HepG2 (cell line): ENCODE measurements around the gene ENDOD1. TPM values are rescaled to one million over a fixed set of nuclear protein-coding genes. Genes with fewer than 3 reads are reported as not detected.

Experiments used
- CHD4 ChIP-seq: fragments of 200-600 bp; sonication (generic); IDR thresholded peaks from 2 replicates; pipeline ENCODE4 v1.7.0; 2017; ENCODE audit warnings: mild to moderate bottlenecking, low read length, borderline replicate concordance
- DMAP1 ChIP-seq: IDR thresholded peaks from 2 replicates; pipeline ENCODE4 v1.6.1; 2016
- FOXM1 ChIP-seq: sonication (generic); formaldehyde crosslinking; IDR thresholded peaks from 2 replicates; pipeline ENCODE4 v1.5.0; 2020; ENCODE audit warnings: missing genetic modification reagents
- GZF1 ChIP-seq: sonication (generic); formaldehyde crosslinking; IDR thresholded peaks from 2 replicates; pipeline ENCODE4 v1.5.1; 2020; ENCODE audit warnings: mild to moderate bottlenecking, missing genetic modification reagents
- HIVEP1 ChIP-seq: sonication (generic); formaldehyde crosslinking; IDR thresholded peaks from 2 replicates; pipeline ENCODE4 v1.4.0; 2020; ENCODE audit warnings: mild to moderate bottlenecking, missing genetic modification reagents
- ISL2 ChIP-seq: sonication (generic); formaldehyde crosslinking; IDR thresholded peaks from 2 replicates; pipeline ENCODE4 v1.5.0; 2020; ENCODE audit warnings: missing genetic modification reagents
- KAT2B ChIP-seq: fragments of 150-350 bp; IDR thresholded peaks from 2 replicates; pipeline ENCODE4 v1.6.1; 2014; ENCODE audit warnings: low read depth, low read length, borderline replicate concordance
- MAFG ChIP-seq: sonication (generic); formaldehyde crosslinking; IDR thresholded peaks from 2 replicates; pipeline ENCODE4 v1.5.1; 2020; ENCODE audit warnings: mild to moderate bottlenecking, missing genetic modification reagents
- POLR2AphosphoS5 ChIP-seq: IDR thresholded peaks from 2 replicates; pipeline ENCODE4 v1.6.1; 2012; ENCODE audit warnings: low read depth, low read length
- SNRNP70 ChIP-seq: fragments of 200-400 bp; formaldehyde crosslinking; IDR thresholded peaks from 2 replicates; pipeline ENCODE4 v1.6.1; 2017; ENCODE audit warnings: mild to moderate bottlenecking, low read depth, low read length, moderate library complexity
- SPEN ChIP-seq: sonication (generic); formaldehyde crosslinking; IDR thresholded peaks from 2 replicates; pipeline ENCODE4 v1.5.1; 2020; ENCODE audit warnings: low read depth, mild to moderate bottlenecking, missing genetic modification reagents
- TEAD3 ChIP-seq: optimal IDR thresholded peaks from 2 replicates; pipeline ENCODE3; 2016; ENCODE audit warnings: borderline replicate concordance
- ZBTB21 ChIP-seq: sonication (generic); formaldehyde crosslinking; IDR thresholded peaks from 2 replicates; pipeline ENCODE4 v1.4.0; 2020; ENCODE audit warnings: missing genetic modification reagents
- ZNF121 ChIP-seq: sonication (generic); formaldehyde crosslinking; IDR thresholded peaks from 2 replicates; pipeline ENCODE4 v1.5.0; 2020; ENCODE audit warnings: mild to moderate bottlenecking, missing genetic modification reagents
- ZNF207 ChIP-seq: fragments of 450-650 bp; IDR thresholded peaks from 2 replicates; pipeline ENCODE4 v1.6.1; 2016; ENCODE audit warnings: antibody characterized with exemption, borderline replicate concordance
- ZNF343 ChIP-seq: sonication (generic); formaldehyde crosslinking; IDR thresholded peaks from 2 replicates; pipeline ENCODE4 v1.4.0; 2020; ENCODE audit warnings: mild to moderate bottlenecking, missing genetic modification reagents
- ZNF530 ChIP-seq: sonication (generic); formaldehyde crosslinking; IDR thresholded peaks from 2 replicates; pipeline ENCODE4 v1.5.0; 2020; ENCODE audit warnings: low read depth, mild to moderate bottlenecking, missing genetic modification reagents
- ZNF878 ChIP-seq: sonication (generic); formaldehyde crosslinking; IDR thresholded peaks from 2 replicates; pipeline ENCODE4 v1.8.1; 2023; ENCODE audit warnings: mild to moderate bottlenecking, missing genetic modification reagents, moderate library complexity
- polyA plus RNA-seq, 8 experiments: library from polyadenylated mRNA; depleted of rRNA in 3 of 8; stranded (reverse) in 7 of 8; unstranded in 1 of 8; fragments of >200 nt; fragmentation: Illumina TruSeq in 4 of 8; extraction: Trizol in 4 of 8; gene quantifications; 2 replicates each; pipeline versions ENCODE4 v1.2.1 to v1.2.3, GENCODE V29; 2011 to 2016; ENCODE audit warnings: low read depth in 4 of 8, missing spikeins in 1 of 8, mixed read lengths in 1 of 8; ENCODE audit not compliant: insufficient read depth in 1 of 8
- total RNA-seq, 5 experiments: library from RNA; depleted of rRNA; stranded (reverse); fragments of >200 nt; fragmentation: Illumina TruSeq; extraction: Trizol; gene quantifications; 2 replicates each; pipeline ENCODE4 v1.2.3, GENCODE V29; 2016; ENCODE audit warnings: low read depth in 1 of 5
- TF ChIP-seq, protein P1 (sequence below): sonication (generic); formaldehyde crosslinking; IDR thresholded peaks from 2 replicates; pipeline ENCODE4 v1.8.1; 2023; ENCODE audit warnings: mild to moderate bottlenecking, inconsistent platforms, moderate library complexity, missing genetic modification reagents, borderline replicate concordance
- TF ChIP-seq, protein P2 (sequence below): IDR thresholded peaks from 2 replicates; pipeline ENCODE4 v1.6.1; 2016; ENCODE audit warnings: control low read depth
- TF ChIP-seq, protein P3 (sequence below): IDR thresholded peaks from 2 replicates; pipeline ENCODE4 v1.6.1; 2016; ENCODE audit warnings: low read depth, missing genetic modification reagents, missing compliant biosample characterization

Gene ENDOD1
- total and polyA plus RNA-seq, 2 of the 13 experiments (the other 11 are each of a cell fraction or from before 2014, with no cell fraction given), result 2.0 to 6.8 TPM

DNA sequence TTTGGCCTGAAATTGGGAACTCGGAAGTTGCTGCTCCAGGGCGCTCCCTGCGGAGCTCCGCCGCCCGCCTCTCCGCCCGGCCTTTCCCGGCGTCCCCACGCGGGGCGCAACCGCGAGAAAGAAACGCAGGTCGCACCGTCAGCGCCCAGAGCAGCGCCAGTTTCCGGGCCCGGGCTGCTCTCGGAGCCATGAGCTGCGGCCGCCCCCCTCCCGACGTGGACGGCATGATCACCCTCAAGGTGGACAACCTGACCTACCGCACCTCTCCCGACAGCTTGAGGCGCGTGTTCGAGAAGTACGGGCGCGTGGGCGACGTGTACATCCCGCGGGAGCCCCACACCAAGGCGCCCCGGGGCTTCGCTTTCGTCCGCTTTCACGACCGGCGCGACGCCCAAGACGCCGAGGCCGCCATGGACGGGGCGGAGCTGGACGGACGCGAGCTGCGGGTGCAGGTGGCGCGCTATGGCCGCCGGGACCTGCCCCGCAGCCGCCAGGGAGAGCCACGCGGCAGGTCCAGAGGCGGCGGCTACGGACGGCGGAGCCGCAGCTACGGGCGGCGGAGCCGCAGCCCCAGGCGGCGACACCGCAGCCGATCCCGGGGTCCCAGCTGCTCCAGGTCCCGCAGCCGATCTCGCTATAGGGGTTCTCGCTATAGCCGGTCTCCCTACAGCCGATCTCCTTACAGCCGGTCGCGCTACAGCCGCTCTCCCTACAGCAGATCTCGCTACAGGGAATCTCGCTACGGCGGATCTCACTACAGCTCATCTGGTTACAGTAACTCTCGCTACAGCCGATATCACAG lies 22.4 kb upstream of the ENDOD1 start (continued):
- TF ChIP-seq ZNF207 (no peak), POLR2AphosphoS5 (no peak), TEAD3 (CRISPR knock-in tag) (no peak), ZNF530 (no peak), CHD4 (no peak), ZNF121 (CRISPR knock-in tag) (no peak), SNRNP70 (no peak), SPEN (CRISPR knock-in tag) (peak; percentile 47; the same call in 1 of the 2 replicates), ZNF343 (peak; percentile 90; the same call in 1 of the 2 replicates), HIVEP1 (CRISPR knock-in tag) (0 out of 2 replicates have a peak, but pooled peaks have one; percentile 42), ISL2 (0 out of 2 replicates have a peak, but pooled peaks have one; percentile 21), MAFG (no peak), DMAP1 (CRISPR knock-in tag) (peak; percentile 86), ZNF878 (peak; percentile 40; the same call in 1 of the 2 replicates), FOXM1 (CRISPR knock-in tag) (no peak), KAT2B (no peak), GZF1 (no peak), ZBTB21 (CRISPR knock-in tag) (0 out of 2 replicates have a peak, but pooled peaks have one; percentile 12)
- TF ChIP-seq, protein P1, sequence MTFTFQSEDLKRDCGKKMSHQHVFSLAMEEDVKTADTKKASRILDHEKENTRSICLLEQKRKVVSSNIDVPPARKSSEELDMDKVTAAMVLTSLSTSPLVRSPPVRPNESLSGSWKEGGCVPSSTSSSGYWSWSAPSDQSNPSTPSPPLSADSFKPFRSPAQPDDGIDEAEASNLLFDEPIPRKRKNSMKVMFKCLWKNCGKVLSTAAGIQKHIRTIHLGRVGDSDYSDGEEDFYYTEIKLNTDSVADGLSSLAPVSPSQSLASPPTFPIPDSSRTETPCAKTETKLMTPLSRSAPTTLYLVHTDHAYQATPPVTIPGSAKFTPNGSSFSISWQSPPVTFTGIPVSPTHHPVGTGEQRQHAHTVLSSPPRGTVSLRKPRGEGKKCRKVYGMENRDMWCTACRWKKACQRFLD (CRISPR knock-in tag), result 0 out of 2 replicates have a peak, but pooled peaks have one; percentile 33
- TF ChIP-seq, protein P2, sequence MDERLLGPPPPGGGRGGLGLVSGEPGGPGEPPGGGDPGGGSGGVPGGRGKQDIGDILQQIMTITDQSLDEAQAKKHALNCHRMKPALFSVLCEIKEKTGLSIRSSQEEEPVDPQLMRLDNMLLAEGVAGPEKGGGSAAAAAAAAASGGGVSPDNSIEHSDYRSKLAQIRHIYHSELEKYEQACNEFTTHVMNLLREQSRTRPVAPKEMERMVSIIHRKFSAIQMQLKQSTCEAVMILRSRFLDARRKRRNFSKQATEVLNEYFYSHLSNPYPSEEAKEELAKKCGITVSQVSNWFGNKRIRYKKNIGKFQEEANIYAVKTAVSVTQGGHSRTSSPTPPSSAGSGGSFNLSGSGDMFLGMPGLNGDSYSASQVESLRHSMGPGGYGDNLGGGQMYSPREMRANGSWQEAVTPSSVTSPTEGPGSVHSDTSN (CRISPR knock-in tag), result no peak
- TF ChIP-seq, protein P3, sequence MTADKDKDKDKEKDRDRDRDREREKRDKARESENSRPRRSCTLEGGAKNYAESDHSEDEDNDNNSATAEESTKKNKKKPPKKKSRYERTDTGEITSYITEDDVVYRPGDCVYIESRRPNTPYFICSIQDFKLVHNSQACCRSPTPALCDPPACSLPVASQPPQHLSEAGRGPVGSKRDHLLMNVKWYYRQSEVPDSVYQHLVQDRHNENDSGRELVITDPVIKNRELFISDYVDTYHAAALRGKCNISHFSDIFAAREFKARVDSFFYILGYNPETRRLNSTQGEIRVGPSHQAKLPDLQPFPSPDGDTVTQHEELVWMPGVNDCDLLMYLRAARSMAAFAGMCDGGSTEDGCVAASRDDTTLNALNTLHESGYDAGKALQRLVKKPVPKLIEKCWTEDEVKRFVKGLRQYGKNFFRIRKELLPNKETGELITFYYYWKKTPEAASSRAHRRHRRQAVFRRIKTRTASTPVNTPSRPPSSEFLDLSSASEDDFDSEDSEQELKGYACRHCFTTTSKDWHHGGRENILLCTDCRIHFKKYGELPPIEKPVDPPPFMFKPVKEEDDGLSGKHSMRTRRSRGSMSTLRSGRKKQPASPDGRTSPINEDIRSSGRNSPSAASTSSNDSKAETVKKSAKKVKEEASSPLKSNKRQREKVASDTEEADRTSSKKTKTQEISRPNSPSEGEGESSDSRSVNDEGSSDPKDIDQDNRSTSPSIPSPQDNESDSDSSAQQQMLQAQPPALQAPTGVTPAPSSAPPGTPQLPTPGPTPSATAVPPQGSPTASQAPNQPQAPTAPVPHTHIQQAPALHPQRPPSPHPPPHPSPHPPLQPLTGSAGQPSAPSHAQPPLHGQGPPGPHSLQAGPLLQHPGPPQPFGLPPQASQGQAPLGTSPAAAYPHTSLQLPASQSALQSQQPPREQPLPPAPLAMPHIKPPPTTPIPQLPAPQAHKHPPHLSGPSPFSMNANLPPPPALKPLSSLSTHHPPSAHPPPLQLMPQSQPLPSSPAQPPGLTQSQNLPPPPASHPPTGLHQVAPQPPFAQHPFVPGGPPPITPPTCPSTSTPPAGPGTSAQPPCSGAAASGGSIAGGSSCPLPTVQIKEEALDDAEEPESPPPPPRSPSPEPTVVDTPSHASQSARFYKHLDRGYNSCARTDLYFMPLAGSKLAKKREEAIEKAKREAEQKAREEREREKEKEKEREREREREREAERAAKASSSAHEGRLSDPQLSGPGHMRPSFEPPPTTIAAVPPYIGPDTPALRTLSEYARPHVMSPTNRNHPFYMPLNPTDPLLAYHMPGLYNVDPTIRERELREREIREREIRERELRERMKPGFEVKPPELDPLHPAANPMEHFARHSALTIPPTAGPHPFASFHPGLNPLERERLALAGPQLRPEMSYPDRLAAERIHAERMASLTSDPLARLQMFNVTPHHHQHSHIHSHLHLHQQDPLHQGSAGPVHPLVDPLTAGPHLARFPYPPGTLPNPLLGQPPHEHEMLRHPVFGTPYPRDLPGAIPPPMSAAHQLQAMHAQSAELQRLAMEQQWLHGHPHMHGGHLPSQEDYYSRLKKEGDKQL (CRISPR knock-in tag), result no peak
